ENCODE data around the gene SLC36A3.

- no peak for TF ChIP-seq CTCF (IDR thresholded peaks at IDR 0.05)
- no peak for TF ChIP-seq POLR2A (IDR thresholded peaks at IDR 0.05)
Observed at GRCh38 chr5:151264113-151264512, 39.5 kb downstream of the SLC36A3 start.

Data from testis (tissue), 2 donors.